ENCODE measurements around the gene TRUB1.

The TRUB1 gene

DNA sequence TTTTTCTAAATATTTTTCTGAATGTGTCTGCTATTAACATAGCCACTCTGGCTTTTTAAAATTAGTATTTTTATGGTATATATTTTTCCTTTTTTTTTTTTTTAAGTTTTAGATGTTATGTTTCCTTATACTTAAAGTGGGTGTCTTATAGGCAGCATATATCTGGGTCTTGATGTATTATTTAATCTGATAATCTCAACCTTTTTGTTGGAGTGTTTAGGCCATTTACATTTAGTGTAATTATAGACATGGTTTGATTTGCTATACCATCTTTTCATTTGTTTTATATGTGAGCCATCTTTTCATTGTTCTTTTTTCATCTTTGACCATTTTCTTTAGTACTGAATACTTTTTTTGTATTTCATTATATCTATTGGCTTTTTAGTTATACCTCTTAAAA is 45.0 kb downstream of the TRUB1 start:
- TF ChIP-seq GATA1 (IDR thresholded peaks at IDR 0.05; ENCODE audit: low read depth, low read length) (no peak), POLR2A (IDR thresholded peaks at IDR 0.05; ENCODE audit: low read length) (no peak)
- DNase-seq: no peak

- TF ChIP-seq POLR2A (IDR thresholded peaks at IDR 0.05; ENCODE audit: low read length) (no peak), GATA1 (IDR thresholded peaks at IDR 0.05; ENCODE audit: low read depth, low read length) (no peak)
- DNase-seq: no peak
Observed at GRCh38 chr10:114987995-114988394, 50.0 kb downstream of the TRUB1 start.

DNA sequence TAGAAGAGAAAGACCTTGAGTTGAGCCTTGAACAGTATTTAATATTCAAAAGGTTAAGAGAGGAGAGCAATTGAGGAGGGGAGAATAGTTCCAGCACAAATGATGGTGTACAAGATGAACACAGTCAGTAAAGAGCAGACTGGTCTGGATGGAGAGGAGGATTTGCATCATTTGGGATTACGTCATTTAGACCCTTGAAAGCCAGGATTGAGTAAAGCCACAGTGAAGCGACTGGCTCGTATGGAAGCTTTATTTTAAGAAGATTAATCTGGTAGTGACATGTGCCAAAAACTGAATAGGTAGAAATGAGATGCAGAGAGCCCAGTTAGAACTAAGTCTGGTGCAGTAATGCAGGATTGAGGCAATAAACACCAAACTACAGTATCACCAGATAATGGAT is 52.6 kb downstream of the TRUB1 start:
- no peak for DNase-seq
- TF ChIP-seq GATA1 (IDR thresholded peaks at IDR 0.05; ENCODE audit: low read depth, low read length) (no peak), POLR2A (IDR thresholded peaks at IDR 0.05; ENCODE audit: low read length) (no peak)

DNA sequence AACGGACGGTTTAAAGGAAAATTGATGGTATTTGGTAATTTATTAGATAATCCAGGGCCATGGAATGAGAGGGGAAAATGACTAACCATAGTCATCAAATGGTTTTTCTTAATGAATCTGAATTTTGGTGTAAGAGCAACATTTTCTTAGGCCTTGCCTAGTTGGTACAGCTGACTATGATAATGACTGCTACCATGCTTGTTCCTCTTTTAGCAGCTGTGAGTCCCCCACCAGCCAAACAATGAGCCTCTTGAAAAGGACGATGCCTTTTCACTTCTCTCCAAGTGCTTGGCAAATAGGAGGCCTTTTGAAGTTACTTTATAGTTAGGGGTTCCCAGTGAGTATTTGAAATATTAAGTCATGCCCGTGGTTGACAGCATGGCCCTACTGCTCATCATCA is 53.0 kb downstream of the TRUB1 start:
- no peak for DNase-seq
- TF ChIP-seq GATA1 (IDR thresholded peaks at IDR 0.05; ENCODE audit: low read depth, low read length): no peak
- TF ChIP-seq POLR2A (IDR thresholded peaks at IDR 0.05; ENCODE audit: low read length): no peak

DNA sequence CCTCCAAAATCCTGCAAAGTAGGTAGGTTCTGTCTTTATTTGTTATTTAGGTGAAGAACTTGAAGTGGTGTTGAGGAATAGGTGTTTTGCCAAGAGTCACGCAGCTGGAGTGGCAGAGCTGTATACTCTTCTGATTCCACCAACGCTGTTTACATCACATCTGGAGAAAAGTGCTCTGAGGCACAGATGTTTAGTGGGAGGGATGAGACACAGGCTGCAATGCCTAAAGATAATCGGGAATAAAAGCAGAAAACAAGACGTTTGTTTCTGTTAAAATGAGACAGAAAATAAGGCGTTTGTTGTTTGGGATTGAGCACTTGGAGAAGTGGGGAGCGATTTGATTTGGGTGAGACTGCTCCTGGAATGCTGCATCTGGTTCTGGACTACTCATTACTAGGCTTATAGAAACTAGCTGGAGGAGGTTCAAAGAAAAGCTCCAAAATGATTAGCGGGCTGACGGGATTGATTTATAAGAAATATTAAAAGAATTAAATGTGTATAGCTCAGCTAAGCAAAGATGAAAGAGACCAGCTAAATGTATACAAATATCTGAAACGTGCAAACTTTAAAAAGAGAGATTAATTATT is 54.3 kb downstream of the TRUB1 start:
- TF ChIP-seq POLR2A (IDR thresholded peaks at IDR 0.05; ENCODE audit: low read length): no peak
- no peak for TF ChIP-seq GATA1 (IDR thresholded peaks at IDR 0.05; ENCODE audit: low read depth, low read length)
- no peak for DNase-seq

GRCh38 chr10:114995468-114996247 is 57.7 kb downstream of the TRUB1 start:
- no peak for DNase-seq
- TF ChIP-seq GATA1 (IDR thresholded peaks at IDR 0.05; ENCODE audit: low read depth, low read length) (no peak), POLR2A (IDR thresholded peaks at IDR 0.05; ENCODE audit: low read length) (no peak)

DNA sequence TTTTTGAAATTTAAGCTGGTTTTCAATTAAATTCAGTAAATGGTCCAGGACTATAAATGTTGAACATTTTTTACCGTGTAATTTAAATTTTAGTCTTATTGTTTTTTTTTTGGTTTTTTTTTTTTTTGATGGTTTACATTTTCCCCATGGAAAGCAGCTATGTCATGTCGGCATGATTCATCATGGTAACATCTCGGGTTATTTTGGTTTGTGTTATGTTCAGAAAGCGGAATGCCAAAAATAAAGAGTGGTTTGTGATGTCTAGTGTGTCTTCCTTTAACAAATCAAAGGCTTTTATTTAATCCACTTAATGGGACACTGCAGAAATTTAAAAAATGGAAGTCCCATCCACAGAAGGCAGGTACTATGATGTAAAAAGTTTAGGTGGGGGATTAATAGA is 58.5 kb downstream of the TRUB1 start:
- TF ChIP-seq POLR2A (IDR thresholded peaks at IDR 0.05; ENCODE audit: low read length) (no peak), GATA1 (IDR thresholded peaks at IDR 0.05; ENCODE audit: low read depth, low read length) (no peak)
- DNase-seq: no peak

DNA sequence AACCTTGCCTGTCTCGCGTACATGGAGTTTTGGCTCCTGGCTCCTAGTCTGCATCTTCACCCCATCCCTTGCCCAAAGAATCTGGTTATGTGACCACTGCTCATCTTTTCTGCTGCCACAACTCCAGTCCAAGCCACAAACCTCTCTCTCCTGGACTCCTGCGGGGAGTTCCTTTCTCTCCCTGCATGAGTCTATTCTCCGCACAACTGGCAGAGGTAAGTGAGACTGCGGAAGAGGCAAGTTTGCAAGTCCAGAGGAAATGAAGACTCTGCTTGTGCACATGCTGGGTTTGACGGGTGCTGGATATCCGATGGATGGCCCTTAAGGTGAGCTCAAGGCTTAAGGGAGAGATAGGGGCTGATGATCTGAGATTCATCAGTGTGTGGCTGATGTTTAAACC is 61.0 kb downstream of the TRUB1 start:
- DNase-seq: no peak
- TF ChIP-seq POLR2A (IDR thresholded peaks at IDR 0.05; ENCODE audit: low read length): no peak
- no peak for TF ChIP-seq GATA1 (IDR thresholded peaks at IDR 0.05; ENCODE audit: low read depth, low read length)

DNA sequence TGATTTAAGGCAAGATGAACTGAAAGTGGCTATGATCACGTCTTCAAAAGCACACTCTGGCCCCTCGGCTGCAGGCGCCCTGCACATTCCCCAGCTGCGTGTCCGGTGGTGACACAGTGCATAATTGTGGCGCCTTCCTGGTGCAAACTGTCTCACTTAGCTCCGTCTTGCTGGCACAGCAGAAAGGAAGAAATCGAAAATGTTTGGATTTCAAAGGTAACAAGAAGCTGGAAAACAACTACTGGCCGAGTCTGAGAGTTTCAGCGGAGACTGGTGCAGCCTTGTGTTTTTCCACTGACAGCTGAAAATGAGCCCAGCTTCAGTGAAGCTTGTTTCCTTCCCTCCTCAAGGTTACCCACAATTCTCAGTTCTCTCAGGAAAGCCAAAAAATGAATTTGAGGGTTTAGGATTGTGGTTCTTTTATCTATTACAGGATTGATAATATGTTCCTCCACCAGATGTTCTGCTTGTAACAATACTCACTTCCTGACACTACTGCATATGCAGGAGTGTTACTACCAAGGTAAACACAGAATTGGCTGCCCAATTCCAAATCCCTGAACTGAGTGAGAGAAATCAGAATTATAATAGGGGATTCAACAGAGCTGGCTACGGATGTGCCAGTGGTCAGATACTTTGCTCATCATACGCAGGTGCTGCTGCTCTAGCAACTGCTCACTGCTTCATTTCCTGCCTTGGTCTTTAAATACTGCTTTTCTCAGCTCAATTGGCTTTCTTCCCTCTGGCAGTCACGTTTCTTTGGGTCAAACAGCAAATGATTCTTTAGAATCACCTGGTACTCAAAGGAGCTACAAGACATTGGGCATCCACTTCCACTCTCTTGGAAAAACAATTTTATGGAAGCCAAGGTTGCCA is 63.7 kb downstream of the TRUB1 start:
- no peak for DNase-seq
- TF ChIP-seq GATA1 (IDR thresholded peaks at IDR 0.05; ENCODE audit: low read depth, low read length): no peak
- no peak for TF ChIP-seq POLR2A (IDR thresholded peaks at IDR 0.05; ENCODE audit: low read length)

GRCh38 chr10:115003396-115003795 is 65.4 kb downstream of the TRUB1 start:
- no peak for DNase-seq
- TF ChIP-seq POLR2A (IDR thresholded peaks at IDR 0.05; ENCODE audit: low read length): no peak
- no peak for TF ChIP-seq GATA1 (IDR thresholded peaks at IDR 0.05; ENCODE audit: low read depth, low read length)

DNA sequence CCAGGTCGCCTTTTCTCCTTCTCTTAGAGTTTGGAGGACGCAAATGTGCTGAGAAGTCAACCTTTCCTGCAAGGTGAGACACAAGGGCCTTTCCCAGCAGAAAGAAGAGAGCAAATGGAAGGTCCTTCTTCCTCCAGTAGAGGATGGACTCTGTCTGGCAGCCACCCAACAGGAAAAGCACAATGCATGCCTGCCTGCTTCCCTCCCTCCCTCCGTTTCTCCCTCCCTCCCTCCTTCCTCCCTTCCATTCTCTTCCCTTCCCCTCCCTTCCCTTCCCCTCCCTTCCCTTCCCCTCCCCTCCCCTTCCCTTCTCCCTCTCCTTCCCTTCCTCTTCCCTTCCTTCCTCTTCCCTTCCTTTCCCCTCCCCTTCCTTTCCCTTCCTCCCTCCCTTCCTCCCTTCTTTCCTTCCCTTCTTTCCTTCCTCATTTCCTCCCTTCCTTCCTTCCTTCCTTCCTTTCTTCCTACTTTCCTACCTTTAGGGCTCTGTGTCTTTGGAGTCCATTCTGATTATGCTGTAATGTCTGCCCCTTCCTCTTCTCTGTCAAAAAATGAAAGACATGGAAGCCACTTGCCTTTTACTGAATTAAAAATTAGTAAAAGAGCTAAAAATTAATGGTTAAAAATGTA is 66.4 kb downstream of the TRUB1 start:
- no peak for TF ChIP-seq POLR2A (IDR thresholded peaks at IDR 0.05; ENCODE audit: low read length)
- no peak for TF ChIP-seq GATA1 (IDR thresholded peaks at IDR 0.05; ENCODE audit: low read depth, low read length)
- DNase-seq: no peak

- TF ChIP-seq GATA1 (IDR thresholded peaks at IDR 0.05; ENCODE audit: low read depth, low read length): no peak
- no peak for TF ChIP-seq POLR2A (IDR thresholded peaks at IDR 0.05; ENCODE audit: low read length)
- DNase-seq: no peak
Observed at GRCh38 chr10:115005771-115006170, 67.8 kb downstream of the TRUB1 start.

- TF ChIP-seq GATA1 (IDR thresholded peaks at IDR 0.05; ENCODE audit: low read depth, low read length) (no peak), POLR2A (IDR thresholded peaks at IDR 0.05; ENCODE audit: low read length) (no peak)
Observed at GRCh38 chr10:115018185-115018931, 80.4 kb downstream of the TRUB1 start.

More at GRCh38 chr10:115018185-115018931, 80.4 kb downstream of the TRUB1 start:
- DNase-seq: no peak
